GM18520 (cell line): ENCODE measurements around the gene CRB2.
A peak's percentile ranks its signal among the peaks of the same experiment; 100 is the strongest.
"Not testable (repeated sequence)": the region's sequence is repeated elsewhere in the genome, so short reads cannot be mapped to it uniquely, and the experiment has no call there.

Experiments used
- ATAC-seq: cut with Tn5 transposase; IDR thresholded peaks from one replicate; pipeline ENCODE4 v1.9.1; 2021; ENCODE audit not compliant: unreplicated experiment

CRB2 gene

GRCh38 chr9:123327697-123328100 lies 28.3 kb upstream of the CRB2 start:
- ATAC-seq, result no peak

GRCh38 chr9:123329329-123329955 lies 26.6 kb upstream of the CRB2 start:
- no peak for ATAC-seq

- no peak for ATAC-seq
These were observed 24.5 kb upstream of the CRB2 start for GRCh38 chr9:123331346-123332060.

GRCh38 chr9:123333058-123333669 lies 22.8 kb upstream of the CRB2 start:
- not testable (repeated sequence) for ATAC-seq

- ATAC-seq, result no peak
These were observed 21.4 kb upstream of the CRB2 start for GRCh38 chr9:123334639-123335038.

- no peak for ATAC-seq
These were observed 20.6 kb upstream of the CRB2 start for GRCh38 chr9:123335193-123335985.

- no peak for ATAC-seq
These were observed 20.0 kb upstream of the CRB2 start for GRCh38 chr9:123335986-123336329.

GRCh38 chr9:123336449-123336848 lies 19.5 kb upstream of the CRB2 start:
- no peak for ATAC-seq

- no peak for ATAC-seq
These were observed 19.0 kb upstream of the CRB2 start for GRCh38 chr9:123336959-123337358.

- ATAC-seq, result no peak
These were observed 18.0 kb upstream of the CRB2 start for GRCh38 chr9:123337971-123338370.

- peak; percentile 56 for ATAC-seq
These were observed 17.0 kb upstream of the CRB2 start for GRCh38 chr9:123338710-123339665.

- peak; percentile 27 for ATAC-seq
These were observed 16.1 kb upstream of the CRB2 start for GRCh38 chr9:123339666-123340510.

GRCh38 chr9:123341816-123342215 lies 14.2 kb upstream of the CRB2 start:
- no peak for ATAC-seq

- ATAC-seq, result no peak
These were observed 13.8 kb upstream of the CRB2 start for GRCh38 chr9:123342247-123342646.

- ATAC-seq, result no peak
These were observed 12.4 kb upstream of the CRB2 start for GRCh38 chr9:123343443-123344191.

GRCh38 chr9:123344192-123344949 lies 11.6 kb upstream of the CRB2 start:
- ATAC-seq, result no peak

GRCh38 chr9:123345567-123345955 lies 10.4 kb upstream of the CRB2 start:
- no peak for ATAC-seq

GRCh38 chr9:123346026-123346425 lies 10.0 kb upstream of the CRB2 start:
- ATAC-seq, result no peak
